GM23338 (cell line): ENCODE measurements around the gene C11orf91. TPM values are rescaled to one million over a fixed set of nuclear protein-coding genes. Genes with fewer than 3 reads are reported as not detected.

Source experiments
- ATAC-seq: fragments of 200-7000 bp; cut with Tn5 transposase; 3 replicates; pipeline ENCODE4 v1.9.1; 2020
- DNase-seq: peaks from one replicate; pipeline ENCODE4 v3.0.0-alpha.2; 2015; ENCODE audit warnings: low spot score
- H2AFZ ChIP-seq: fragments of 200-600 bp; sonication (generic); 2 replicates; pipeline ENCODE4 v1.8.0; 2016; ENCODE audit warnings: antibody characterized with exemption, mild to moderate bottlenecking, moderate library complexity
- H3F3A ChIP-seq: fragments of 200-600 bp; sonication (generic); replicated peaks from 2 replicates; pipeline ENCODE4 v1.8.0; 2017; ENCODE audit warnings: antibody characterized with exemption, mixed run types, low read depth
- H3K27ac ChIP-seq: fragments of 200-600 bp; sonication (generic); 2 replicates; pipeline ENCODE4 v1.6.1; 2016; ENCODE audit warnings: low read depth
- H3K27me3 ChIP-seq: fragments of 200-600 bp; sonication (generic); 2 replicates; pipeline ENCODE4 v1.8.0; 2016; ENCODE audit warnings: mild to moderate bottlenecking, mixed run types, moderate library complexity; ENCODE audit not compliant: insufficient read depth
- H3K36me3 ChIP-seq: fragments of 200-600 bp; sonication (generic); 2 replicates; pipeline ENCODE4 v1.8.0; 2016; ENCODE audit warnings: mild to moderate bottlenecking; ENCODE audit not compliant: insufficient read depth
- H3K4me1 ChIP-seq: fragments of 200-600 bp; sonication (generic); 2 replicates; pipeline ENCODE4 v1.8.0; 2016; ENCODE audit warnings: mild to moderate bottlenecking, moderate library complexity; ENCODE audit not compliant: insufficient read depth
- H3K4me2 ChIP-seq: fragments of 200-600 bp; sonication (generic); 2 replicates; pipeline ENCODE4 v1.7.1; 2017; ENCODE audit warnings: mixed run types
- H3K4me3 ChIP-seq: fragments of 200-600 bp; sonication (generic); 2 replicates; pipeline ENCODE4 v1.6.1; 2016; ENCODE audit warnings: mixed run types
- H3K79me2 ChIP-seq: fragments of 200-600 bp; sonication (generic); replicated peaks from 2 replicates; pipeline ENCODE4 v1.8.0; 2017; ENCODE audit warnings: mild to moderate bottlenecking; ENCODE audit not compliant: insufficient read depth
- H3K9me2 ChIP-seq: fragments of 200-600 bp; sonication (generic); 2 replicates; pipeline ENCODE4 v1.8.0; 2017; ENCODE audit not compliant: insufficient read depth
- H4K20me1 ChIP-seq: fragments of 200-600 bp; sonication (generic); replicated peaks from 2 replicates; pipeline ENCODE4 v1.8.0; 2017; ENCODE audit warnings: mild to moderate bottlenecking; ENCODE audit not compliant: insufficient read depth
- H3K27ac Mint-ChIP-seq: 2 replicates; pipeline ENCODE4 v1.8.0; 2020; ENCODE audit warnings: inconsistent platforms, mild to moderate bottlenecking, moderate library complexity, mixed read lengths
- H3K27me3 Mint-ChIP-seq: 3 replicates; pipeline ENCODE4 v1.8.0; 2022; ENCODE audit warnings: low read depth, mild to moderate bottlenecking, moderate library complexity, mixed read lengths, inconsistent platforms; ENCODE audit not compliant: insufficient read depth, poor library complexity
- H3K36me3 Mint-ChIP-seq: 3 replicates; pipeline ENCODE4 v1.8.0; 2021; ENCODE audit warnings: low read depth, mild to moderate bottlenecking, inconsistent platforms, moderate library complexity, mixed read lengths
- H3K4me1 Mint-ChIP-seq: 3 replicates; pipeline ENCODE4 v1.8.0; 2020; ENCODE audit warnings: mild to moderate bottlenecking, inconsistent platforms, mixed read lengths
- H3K4me3 Mint-ChIP-seq: 3 replicates; pipeline ENCODE4 v1.8.0; 2021; ENCODE audit warnings: moderate library complexity, mild to moderate bottlenecking, inconsistent platforms, mixed read lengths
- H3K9me3 Mint-ChIP-seq: 3 replicates; pipeline ENCODE4 v1.8.0; 2020; ENCODE audit warnings: moderate library complexity, mild to moderate bottlenecking, inconsistent platforms, mixed read lengths
- CREB1 ChIP-seq: fragments of 250-450 bp; sonication (Bioruptor Pico); IDR thresholded peaks from 2 replicates; pipeline ENCODE4 v1.5.0; 2020; ENCODE audit warnings: low read depth, mild to moderate bottlenecking, moderate library complexity
- CTCF ChIP-seq, 2 experiments: fragments of 200-600 bp in 1 of 2; sonication (generic) in 1 of 2; conservative IDR thresholded peaks; 2 replicates each; pipeline versions ENCODE4 v1.5.1 to v1.6.1; 2016 to 2017; ENCODE audit warnings: antibody characterized with exemption in 2 of 2, low read depth in 2 of 2, mild to moderate bottlenecking in 2 of 2, moderate library complexity in 1 of 2
- ETS1 ChIP-seq: IDR thresholded peaks from 2 replicates; pipeline ENCODE4 v1.6.1; 2016; ENCODE audit warnings: antibody characterized with exemption
- EZH2 ChIP-seq: fragments of 200-600 bp; sonication (generic); IDR thresholded peaks from one replicate; pipeline ENCODE4 v1.8.0; 2017; ENCODE audit warnings: antibody characterized with exemption, mild to moderate bottlenecking, low read depth; ENCODE audit not compliant: unreplicated experiment
- EZH2phosphoT487 ChIP-seq: fragments of 200-600 bp; sonication (generic); IDR thresholded peaks from one replicate; pipeline ENCODE4 v1.8.1; 2018; ENCODE audit warnings: antibody characterized with exemption; ENCODE audit not compliant: unreplicated experiment
- JUNB ChIP-seq: IDR thresholded peaks from one replicate; pipeline ENCODE4 v1.6.1; 2016; ENCODE audit warnings: antibody characterized with exemption; ENCODE audit not compliant: unreplicated experiment
- NANOG ChIP-seq: IDR thresholded peaks from 2 replicates; pipeline ENCODE4 v1.6.1; 2016; ENCODE audit warnings: antibody characterized with exemption, borderline replicate concordance
- POLR2AphosphoS5 ChIP-seq: IDR thresholded peaks from 2 replicates; pipeline ENCODE4 v1.6.1; 2016; ENCODE audit warnings: antibody characterized with exemption, low read depth
- REST ChIP-seq: IDR thresholded peaks from one replicate; pipeline ENCODE4 v1.6.1; 2018; ENCODE audit warnings: antibody characterized with exemption; ENCODE audit not compliant: unreplicated experiment
- STAT1 ChIP-seq: IDR thresholded peaks from one replicate; pipeline ENCODE4 v1.6.1; 2016; ENCODE audit warnings: antibody characterized with exemption; ENCODE audit not compliant: unreplicated experiment
- ZNF114 ChIP-seq: fragments of 250-450 bp; sonication (Bioruptor Pico); IDR thresholded peaks from 2 replicates; pipeline ENCODE4 v1.5.0; 2020; ENCODE audit warnings: mild to moderate bottlenecking, moderate library complexity
- ZNF331 ChIP-seq: fragments of 250-450 bp; sonication (Bioruptor Pico); IDR thresholded peaks from 2 replicates; pipeline ENCODE4 v1.5.0; 2020; ENCODE audit warnings: low read depth, mild to moderate bottlenecking, moderate library complexity
- polyA plus RNA-seq: library from polyadenylated mRNA; unstranded; fragments of >200 nt; fragmentation: Nextera tagmentation; extraction: Ambion mirVana; gene quantifications from 2 replicates; pipeline ENCODE4 v1.2.1, GENCODE V29; 2016
- total RNA-seq: library from RNA; depleted of rRNA; stranded (reverse); fragments of >200 nt; shearing (Covaris generic); gene quantifications from 2 replicates; pipeline ENCODE4 v1.2.3, GENCODE V29; 2014
- TF ChIP-seq, protein P1 (sequence below): fragments of 250-450 bp; sonication (Bioruptor Pico); IDR thresholded peaks from 2 replicates; pipeline ENCODE4 v1.5.0; 2020; ENCODE audit warnings: mild to moderate bottlenecking, moderate library complexity

Gene C11orf91
- total and polyA plus RNA-seq, 2 experiments from 2014 or later = not detected

DNA sequence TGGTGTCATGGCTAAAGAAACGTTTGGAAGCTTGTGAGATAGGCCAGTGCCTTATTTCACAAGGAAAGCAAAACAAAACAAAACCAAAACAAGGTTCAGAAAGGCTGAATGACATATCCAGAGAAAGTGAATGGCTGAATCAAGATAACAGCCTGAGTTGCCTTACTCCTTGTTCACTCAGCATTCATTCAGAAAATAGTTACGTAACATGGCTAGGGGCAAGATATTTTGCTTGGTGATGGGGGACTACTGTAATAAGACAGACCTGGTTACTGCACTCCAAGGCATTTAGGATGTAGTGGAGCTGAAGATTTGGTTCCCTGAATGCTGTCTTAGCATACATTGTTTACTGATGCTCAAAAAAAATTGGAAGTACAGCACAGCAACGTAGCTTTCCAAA is 47.7 kb downstream of the C11orf91 start:
- no peak for TF ChIP-seq JUNB
- TF ChIP-seq CREB1 (CRISPR knock-in tag) = no peak
- TF ChIP-seq POLR2AphosphoS5 = no peak
- no peak for TF ChIP-seq EZH2phosphoT487
- TF ChIP-seq, protein P1, sequence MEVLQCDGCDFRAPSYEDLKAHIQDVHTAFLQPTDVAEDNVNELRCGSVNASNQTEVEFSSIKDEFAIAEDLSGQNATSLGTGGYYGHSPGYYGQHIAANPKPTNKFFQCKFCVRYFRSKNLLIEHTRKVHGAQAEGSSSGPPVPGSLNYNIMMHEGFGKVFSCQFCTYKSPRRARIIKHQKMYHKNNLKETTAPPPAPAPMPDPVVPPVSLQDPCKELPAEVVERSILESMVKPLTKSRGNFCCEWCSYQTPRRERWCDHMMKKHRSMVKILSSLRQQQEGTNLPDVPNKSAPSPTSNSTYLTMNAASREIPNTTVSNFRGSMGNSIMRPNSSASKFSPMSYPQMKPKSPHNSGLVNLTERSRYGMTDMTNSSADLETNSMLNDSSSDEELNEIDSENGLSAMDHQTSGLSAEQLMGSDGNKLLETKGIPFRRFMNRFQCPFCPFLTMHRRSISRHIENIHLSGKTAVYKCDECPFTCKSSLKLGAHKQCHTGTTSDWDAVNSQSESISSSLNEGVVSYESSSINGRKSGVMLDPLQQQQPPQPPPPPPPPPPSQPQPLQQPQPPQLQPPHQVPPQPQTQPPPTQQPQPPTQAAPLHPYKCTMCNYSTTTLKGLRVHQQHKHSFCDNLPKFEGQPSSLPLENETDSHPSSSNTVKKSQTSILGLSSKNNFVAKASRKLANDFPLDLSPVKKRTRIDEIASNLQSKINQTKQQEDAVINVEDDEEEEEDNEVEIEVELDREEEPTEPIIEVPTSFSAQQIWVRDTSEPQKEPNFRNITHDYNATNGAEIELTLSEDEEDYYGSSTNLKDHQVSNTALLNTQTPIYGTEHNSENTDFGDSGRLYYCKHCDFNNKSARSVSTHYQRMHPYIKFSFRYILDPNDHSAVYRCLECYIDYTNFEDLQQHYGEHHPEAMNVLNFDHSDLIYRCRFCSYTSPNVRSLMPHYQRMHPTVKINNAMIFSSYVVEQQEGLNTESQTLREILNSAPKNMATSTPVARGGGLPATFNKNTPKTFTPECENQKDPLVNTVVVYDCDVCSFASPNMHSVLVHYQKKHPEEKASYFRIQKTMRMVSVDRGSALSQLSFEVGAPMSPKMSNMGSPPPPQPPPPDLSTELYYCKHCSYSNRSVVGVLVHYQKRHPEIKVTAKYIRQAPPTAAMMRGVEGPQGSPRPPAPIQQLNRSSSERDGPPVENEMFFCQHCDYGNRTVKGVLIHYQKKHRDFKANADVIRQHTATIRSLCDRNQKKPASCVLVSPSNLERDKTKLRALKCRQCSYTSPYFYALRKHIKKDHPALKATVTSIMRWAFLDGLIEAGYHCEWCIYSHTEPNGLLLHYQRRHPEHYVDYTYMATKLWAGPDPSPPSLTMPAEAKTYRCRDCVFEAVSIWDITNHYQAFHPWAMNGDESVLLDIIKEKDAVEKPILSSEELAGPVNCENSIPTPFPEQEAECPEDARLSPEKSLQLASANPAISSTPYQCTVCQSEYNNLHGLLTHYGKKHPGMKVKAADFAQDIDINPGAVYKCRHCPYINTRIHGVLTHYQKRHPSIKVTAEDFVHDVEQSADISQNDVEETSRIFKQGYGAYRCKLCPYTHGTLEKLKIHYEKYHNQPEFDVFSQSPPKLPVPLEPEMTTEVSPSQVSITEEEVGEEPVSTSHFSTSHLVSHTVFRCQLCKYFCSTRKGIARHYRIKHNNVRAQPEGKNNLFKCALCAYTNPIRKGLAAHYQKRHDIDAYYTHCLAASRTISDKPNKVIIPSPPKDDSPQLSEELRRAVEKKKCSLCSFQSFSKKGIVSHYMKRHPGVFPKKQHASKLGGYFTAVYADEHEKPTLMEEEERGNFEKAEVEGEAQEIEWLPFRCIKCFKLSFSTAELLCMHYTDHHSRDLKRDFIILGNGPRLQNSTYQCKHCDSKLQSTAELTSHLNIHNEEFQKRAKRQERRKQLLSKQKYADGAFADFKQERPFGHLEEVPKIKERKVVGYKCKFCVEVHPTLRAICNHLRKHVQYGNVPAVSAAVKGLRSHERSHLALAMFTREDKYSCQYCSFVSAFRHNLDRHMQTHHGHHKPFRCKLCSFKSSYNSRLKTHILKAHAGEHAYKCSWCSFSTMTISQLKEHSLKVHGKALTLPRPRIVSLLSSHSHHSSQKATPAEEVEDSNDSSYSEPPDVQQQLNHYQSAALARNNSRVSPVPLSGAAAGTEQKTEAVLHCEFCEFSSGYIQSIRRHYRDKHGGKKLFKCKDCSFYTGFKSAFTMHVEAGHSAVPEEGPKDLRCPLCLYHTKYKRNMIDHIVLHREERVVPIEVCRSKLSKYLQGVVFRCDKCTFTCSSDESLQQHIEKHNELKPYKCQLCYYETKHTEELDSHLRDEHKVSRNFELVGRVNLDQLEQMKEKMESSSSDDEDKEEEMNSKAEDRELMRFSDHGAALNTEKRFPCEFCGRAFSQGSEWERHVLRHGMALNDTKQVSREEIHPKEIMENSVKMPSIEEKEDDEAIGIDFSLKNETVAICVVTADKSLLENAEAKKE (CRISPR knock-in tag) = no peak
- TF ChIP-seq NANOG = no peak
- TF ChIP-seq REST = no peak
- TF ChIP-seq ETS1 = no peak
- TF ChIP-seq EZH2 = no peak
- TF ChIP-seq ZNF114 = no peak
- no peak for TF ChIP-seq ZNF331 (CRISPR knock-in tag)
- no peak for TF ChIP-seq CTCF (conservative IDR thresholded peaks at IDR 0.05; ENCODE audit: low read depth in 2 of 2)
- TF ChIP-seq STAT1 = no peak
- H3K4me2 ChIP-seq = no peak overlapping the region
- H2AFZ ChIP-seq = no peak overlapping the region
- peaks cover 14% of the 10 kb centered on the region; the same call in 1 of the 2 replicates for H3K9me2 ChIP-seq
- H3K36me3 ChIP-seq = no peaks in the 10 kb centered on the region
- no peak overlapping the region for H3K4me3 Mint-ChIP-seq
- no peaks in the 10 kb centered on the region for H3K4me1 ChIP-seq
- DNase-seq (no peak), ATAC-seq (no peak)
- H3K27ac ChIP-seq = no peak overlapping the region
- H3K4me1 Mint-ChIP-seq = peaks cover 2% of the 10 kb centered on the region; the same call in 2 of the 3 replicates
- no peaks in the 10 kb centered on the region; the same call in 2 of the 3 replicates for H3K36me3 Mint-ChIP-seq
- H3F3A ChIP-seq = no peaks in the 10 kb centered on the region
- H3K79me2 ChIP-seq = no peaks in the 10 kb centered on the region
- H3K27me3 ChIP-seq = no peaks in the 10 kb centered on the region
- peaks cover 10% of the 10 kb centered on the region for H3K27me3 Mint-ChIP-seq
- H3K27ac Mint-ChIP-seq = no peak overlapping the region
- H3K4me3 ChIP-seq = no peak overlapping the region
- H3K9me3 Mint-ChIP-seq = no peaks in the 10 kb centered on the region
- H4K20me1 ChIP-seq = no peaks in the 10 kb centered on the region
